ENCODE results near the gene DAAM1. TPM values are rescaled to one million over a fixed set of nuclear protein-coding genes. Genes with fewer than 3 reads are reported as not detected.

Gene DAAM1
- total RNA-seq, 1 donor = 5.1 TPM

- no peak overlapping the region for H3K4me3 ChIP-seq (ENCODE audit: low read length)
- H3K4me1 ChIP-seq (ENCODE audit: insufficient read depth, low read length) = peaks cover 34% of the 10 kb centered on the region
- no peaks in the 10 kb centered on the region for H3K9me3 ChIP-seq (ENCODE audit: low read depth, low read length)
- no peaks in the 10 kb centered on the region for H3K27me3 ChIP-seq (ENCODE audit: insufficient read depth, low read length)
These were observed 172.7 kb downstream of the DAAM1 start for GRCh38 chr14:59360923-59361794.

- Histone ChIP-seq H3K4me1 (ENCODE audit: insufficient read depth, low read length) (peaks cover 33% of the 10 kb centered on the region), H3K27me3 (ENCODE audit: insufficient read depth, low read length) (no peaks in the 10 kb centered on the region), H3K4me3 (ENCODE audit: low read length) (no peak overlapping the region), H3K9me3 (ENCODE audit: low read depth, low read length) (no peaks in the 10 kb centered on the region)
These were observed 174.0 kb downstream of the DAAM1 start for GRCh38 chr14:59362513-59362912.

- no peak overlapping the region for H3K4me3 ChIP-seq (ENCODE audit: low read length)
- H3K27me3 ChIP-seq (ENCODE audit: insufficient read depth, low read length) = no peaks in the 10 kb centered on the region
- peaks cover 22% of the 10 kb centered on the region for H3K4me1 ChIP-seq (ENCODE audit: insufficient read depth, low read length)
- H3K9me3 ChIP-seq (ENCODE audit: low read depth, low read length) = no peaks in the 10 kb centered on the region
These were observed 175.2 kb downstream of the DAAM1 start for GRCh38 chr14:59363531-59364226.

DNA sequence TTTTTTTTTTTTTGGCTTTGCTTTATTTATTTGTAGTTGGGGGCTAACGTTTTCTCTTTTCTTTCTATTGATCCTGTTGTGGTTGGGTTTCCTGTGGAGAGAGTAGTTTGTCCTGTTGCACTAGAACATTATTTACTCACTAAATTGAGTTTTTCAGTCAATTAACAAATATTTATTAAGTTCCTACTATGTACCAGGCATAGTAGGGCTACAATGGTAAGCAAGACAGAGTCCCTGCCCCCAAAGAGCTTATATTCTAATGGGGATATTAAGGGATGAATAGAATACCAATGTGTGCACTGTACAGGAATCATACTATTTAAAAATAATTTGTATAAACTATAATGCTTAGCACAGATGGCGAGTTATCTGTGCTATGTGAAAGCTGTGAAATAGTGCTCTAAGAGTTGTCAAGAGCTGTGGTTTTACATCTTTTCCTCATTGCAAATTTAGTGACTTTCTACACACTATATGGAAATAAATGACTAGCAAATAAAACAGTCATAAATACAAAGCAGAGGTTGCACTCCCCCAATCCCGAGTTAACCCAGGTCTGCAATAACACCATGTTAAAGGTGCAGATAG, 181.8 kb downstream of the DAAM1 start:
- no peak overlapping the region for H3K4me3 ChIP-seq (ENCODE audit: low read length)
- no peaks in the 10 kb centered on the region for H3K27me3 ChIP-seq (ENCODE audit: insufficient read depth, low read length)
- no peaks in the 10 kb centered on the region for H3K9me3 ChIP-seq (ENCODE audit: low read depth, low read length)
- no peaks in the 10 kb centered on the region for H3K4me1 ChIP-seq (ENCODE audit: insufficient read depth, low read length)

DNA sequence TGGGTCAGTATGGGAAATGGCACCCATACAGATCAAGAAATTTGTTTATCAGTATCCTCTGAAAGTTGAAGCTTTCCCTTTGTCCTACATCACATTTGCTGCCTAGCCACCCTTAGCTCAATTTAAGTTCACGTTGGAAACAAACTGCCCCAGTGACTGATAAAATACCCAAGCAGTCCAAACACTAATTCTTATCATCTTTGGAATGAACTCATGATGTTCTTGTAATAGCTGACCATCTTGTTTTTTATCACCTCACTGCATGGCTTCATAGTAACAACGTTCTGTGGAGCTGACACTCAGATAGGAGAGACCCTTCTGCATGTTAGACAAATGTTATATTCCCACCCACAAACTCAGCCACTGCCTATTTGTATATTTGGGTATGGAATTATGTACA, 183.3 kb downstream of the DAAM1 start:
- Histone ChIP-seq H3K9me3 (ENCODE audit: low read depth, low read length) (no peaks in the 10 kb centered on the region), H3K4me1 (ENCODE audit: insufficient read depth, low read length) (no peaks in the 10 kb centered on the region), H3K27me3 (ENCODE audit: insufficient read depth, low read length) (no peaks in the 10 kb centered on the region), H3K4me3 (ENCODE audit: low read length) (no peak overlapping the region)

- no peaks in the 10 kb centered on the region for H3K4me1 ChIP-seq (ENCODE audit: insufficient read depth, low read length)
- no peaks in the 10 kb centered on the region for H3K9me3 ChIP-seq (ENCODE audit: low read depth, low read length)
- H3K27me3 ChIP-seq (ENCODE audit: insufficient read depth, low read length) = no peaks in the 10 kb centered on the region
- no peak overlapping the region for H3K4me3 ChIP-seq (ENCODE audit: low read length)
These were observed 185.6 kb downstream of the DAAM1 start for GRCh38 chr14:59374048-59374447.

GRCh38 chr14:59376686-59377085, 188.2 kb downstream of the DAAM1 start:
- Histone ChIP-seq H3K9me3 (ENCODE audit: low read depth, low read length) (no peaks in the 10 kb centered on the region), H3K4me1 (ENCODE audit: insufficient read depth, low read length) (peaks cover 6% of the 10 kb centered on the region), H3K4me3 (ENCODE audit: low read length) (no peak overlapping the region), H3K27me3 (ENCODE audit: insufficient read depth, low read length) (no peaks in the 10 kb centered on the region)

GRCh38 chr14:59377491-59377890, 189.0 kb downstream of the DAAM1 start:
- Histone ChIP-seq H3K4me3 (ENCODE audit: low read length) (no peak overlapping the region), H3K27me3 (ENCODE audit: insufficient read depth, low read length) (no peaks in the 10 kb centered on the region), H3K9me3 (ENCODE audit: low read depth, low read length) (no peaks in the 10 kb centered on the region), H3K4me1 (ENCODE audit: insufficient read depth, low read length) (peaks cover 6% of the 10 kb centered on the region)

DNA sequence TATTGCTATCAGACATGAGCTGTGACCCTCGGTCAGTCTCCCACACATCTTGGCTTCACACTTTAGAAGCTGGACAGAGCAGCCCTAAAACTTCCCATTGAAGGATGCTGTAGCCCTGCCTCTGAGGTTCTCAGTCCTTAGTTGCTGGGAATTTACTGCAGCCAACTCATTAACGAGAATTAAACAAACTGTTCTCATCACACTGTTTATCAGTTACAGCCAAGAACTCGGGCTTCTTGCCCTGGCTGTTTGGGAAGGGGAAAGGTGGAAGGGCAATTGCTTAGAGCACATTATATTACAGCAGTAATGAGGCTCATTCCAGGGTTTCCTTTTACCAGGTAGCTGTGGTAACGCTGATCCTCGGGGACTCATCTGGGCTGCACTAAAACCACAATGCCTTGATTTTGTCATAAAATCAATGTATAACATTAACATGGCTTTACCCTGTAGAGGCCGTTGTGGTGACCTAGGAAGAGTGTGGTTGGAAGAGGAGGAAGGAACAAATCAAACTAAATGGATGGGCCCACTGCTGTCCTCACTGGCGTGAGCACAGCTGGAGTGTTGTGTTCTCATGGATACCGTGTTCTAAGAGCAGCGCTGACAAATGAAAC, 189.6 kb downstream of the DAAM1 start:
- H3K4me1 ChIP-seq (ENCODE audit: insufficient read depth, low read length) = peaks cover 6% of the 10 kb centered on the region
- no peaks in the 10 kb centered on the region for H3K9me3 ChIP-seq (ENCODE audit: low read depth, low read length)
- no peaks in the 10 kb centered on the region for H3K27me3 ChIP-seq (ENCODE audit: insufficient read depth, low read length)
- no peak overlapping the region for H3K4me3 ChIP-seq (ENCODE audit: low read length)

GRCh38 chr14:59389936-59390335, 201.5 kb downstream of the DAAM1 start:
- Histone ChIP-seq H3K4me3 (ENCODE audit: low read length) (no peak overlapping the region), H3K4me1 (ENCODE audit: insufficient read depth, low read length) (no peaks in the 10 kb centered on the region), H3K9me3 (ENCODE audit: low read depth, low read length) (no peaks in the 10 kb centered on the region), H3K27me3 (ENCODE audit: insufficient read depth, low read length) (no peaks in the 10 kb centered on the region)

DNA sequence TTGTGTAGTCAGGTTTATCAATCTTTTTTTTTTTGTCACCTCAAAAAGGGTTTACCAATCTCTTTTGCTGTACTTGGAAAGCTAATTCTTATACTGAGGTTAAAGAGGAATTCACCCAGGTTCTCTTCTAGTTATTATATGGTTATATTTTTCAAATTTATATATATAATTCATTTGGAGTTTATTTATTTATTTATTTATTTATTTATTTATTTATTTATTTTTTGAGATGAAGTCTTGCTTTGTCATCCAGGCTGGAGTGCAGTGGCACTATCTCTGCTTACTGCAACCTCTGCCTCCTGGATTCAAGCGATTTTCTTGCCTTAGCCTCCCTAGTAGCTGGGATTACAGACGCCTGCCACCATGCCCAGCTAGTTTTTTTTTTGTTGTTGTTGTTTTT, 202.9 kb downstream of the DAAM1 start:
- Histone ChIP-seq H3K9me3 (ENCODE audit: low read depth, low read length) (no peaks in the 10 kb centered on the region), H3K4me3 (ENCODE audit: low read length) (no peak overlapping the region), H3K4me1 (ENCODE audit: insufficient read depth, low read length) (no peaks in the 10 kb centered on the region), H3K27me3 (ENCODE audit: insufficient read depth, low read length) (no peaks in the 10 kb centered on the region)

GRCh38 chr14:59394268-59394667, 205.8 kb downstream of the DAAM1 start:
- H3K4me1 ChIP-seq (ENCODE audit: insufficient read depth, low read length) = peaks cover 7% of the 10 kb centered on the region
- no peaks in the 10 kb centered on the region for H3K27me3 ChIP-seq (ENCODE audit: insufficient read depth, low read length)
- no peaks in the 10 kb centered on the region for H3K9me3 ChIP-seq (ENCODE audit: low read depth, low read length)
- no peak overlapping the region for H3K4me3 ChIP-seq (ENCODE audit: low read length)

DNA sequence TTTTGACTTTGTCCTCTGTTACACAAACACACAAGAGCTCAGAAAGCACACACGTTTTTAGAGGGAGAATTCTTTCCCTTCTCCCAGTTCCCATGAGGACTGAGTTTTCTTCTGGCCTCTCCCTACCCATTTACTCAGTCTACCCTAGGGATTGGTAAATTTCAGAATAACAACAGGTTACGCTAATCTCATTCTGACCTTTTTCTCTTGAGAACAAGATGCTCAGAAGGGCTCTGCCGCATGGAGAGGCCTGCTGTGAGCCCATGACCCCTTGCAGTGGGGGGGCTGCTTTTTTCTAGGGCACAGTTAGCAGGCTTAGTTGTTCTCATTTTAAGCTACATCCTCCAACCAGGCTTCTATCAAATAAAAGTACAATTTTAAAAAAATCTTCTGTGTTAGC, 207.2 kb downstream of the DAAM1 start:
- H3K9me3 ChIP-seq (ENCODE audit: low read depth, low read length) = no peaks in the 10 kb centered on the region
- peaks cover 7% of the 10 kb centered on the region for H3K4me1 ChIP-seq (ENCODE audit: insufficient read depth, low read length)
- no peaks in the 10 kb centered on the region for H3K27me3 ChIP-seq (ENCODE audit: insufficient read depth, low read length)

GRCh38 chr14:59398841-59399240, 210.4 kb downstream of the DAAM1 start:
- Histone ChIP-seq H3K9me3 (ENCODE audit: low read depth, low read length) (no peaks in the 10 kb centered on the region), H3K4me1 (ENCODE audit: insufficient read depth, low read length) (peaks cover 7% of the 10 kb centered on the region), H3K4me3 (ENCODE audit: low read length) (no peak overlapping the region), H3K27me3 (ENCODE audit: insufficient read depth, low read length) (no peaks in the 10 kb centered on the region)

More for the DNA sequence above, 207.2 kb downstream of the DAAM1 start:
- no peak overlapping the region for H3K4me3 ChIP-seq (ENCODE audit: low read length)

Data from mononuclear cell (primary cell).